Tibial artery (tissue), 4 donors: Measurements from ENCODE around the gene PHLDB2.

Experiments used
- DNase-seq, 2 donors: peaks; one replicate each; pipeline ENCODE4 v3.0.0-alpha.2; 2019
- H3K27ac ChIP-seq, 2 donors: fragments of 200-600 bp; sonication (generic) in 1 of 2; 1 replicate in 1 of 2; 2 replicates in 1 of 2; pipeline ENCODE4 v1.5.1; 2018 to 2019; ENCODE audit warnings: mild to moderate bottlenecking in 1 of 2
- H3K27me3 ChIP-seq, 2 donors: fragments of 200-600 bp; sonication (generic) in 1 of 2; one replicate each; pipeline versions ENCODE4 v1.5.1 to v1.6.0; 2016 to 2019
- H3K36me3 ChIP-seq, 3 donors: fragments of 200-600 bp; sonication (generic) in 2 of 3; one replicate each; pipeline ENCODE4 v1.5.1; 2016 to 2019; ENCODE audit warnings: mild to moderate bottlenecking in 2 of 3
- H3K4me1 ChIP-seq, 4 donors: fragments of 200-600 bp; sonication (generic) in 2 of 4; 1 replicate in 3 of 4; 2 replicates in 1 of 4; pipeline ENCODE4 v1.5.1; 2016 to 2019
- H3K4me3 ChIP-seq, 2 donors: fragments of 200-600 bp; sonication (generic) in 1 of 2; 1 replicate in 1 of 2; 2 replicates in 1 of 2; pipeline ENCODE4 v1.5.1; 2018 to 2019; ENCODE audit warnings: mild to moderate bottlenecking in 2 of 2
- H3K9me3 ChIP-seq, 3 donors: fragments of 200-600 bp; sonication (generic) in 1 of 3; one replicate each; pipeline ENCODE4 v1.5.1; 2016 to 2019
- CTCF ChIP-seq, 2 experiments: fragments of 200-600 bp in 1 of 2; fragments of 450-650 bp in 1 of 2; IDR thresholded peaks; one replicate each; pipeline ENCODE4 v1.5.1; 2017 to 2019; ENCODE audit warnings: antibody characterized with exemption in 2 of 2, mild to moderate bottlenecking in 1 of 2, moderate library complexity in 1 of 2
- intact Hi-C: fragments of 100-400 bp; cut with DNase I; formaldehyde crosslinking; loops from one replicate; pipeline ENCODE4 v1.15.0; 2023; ENCODE audit warnings: low total_unique reads

The PHLDB2 gene

GRCh38 chr3:112019716-112020115, 160.7 kb downstream of the PHLDB2 start:
- Histone ChIP-seq H3K27me3 (no peaks in the 10 kb centered on the region), H3K9me3 (no peaks in the 10 kb centered on the region), H3K36me3 (no peaks in the 10 kb centered on the region), H3K4me3 (no peak overlapping the region), H3K4me1 (no peaks in the 10 kb centered on the region), H3K27ac (no peak overlapping the region)
- intact Hi-C loops: no loop called here
- DNase-seq: no peak
- TF ChIP-seq CTCF (IDR thresholded peaks at IDR 0.05): no peak

GRCh38 chr3:112020674-112021085, 161.6 kb downstream of the PHLDB2 start:
- TF ChIP-seq CTCF (IDR thresholded peaks at IDR 0.05): no peak
- intact Hi-C loops: no loop called here
- no peaks in the 10 kb centered on the region for H3K27me3 ChIP-seq
- H3K36me3 ChIP-seq: no peaks in the 10 kb centered on the region
- H3K4me3 ChIP-seq: no peak overlapping the region
- no peak for DNase-seq
- H3K9me3 ChIP-seq: no peaks in the 10 kb centered on the region
- H3K4me1 ChIP-seq: no peaks in the 10 kb centered on the region
- H3K27ac ChIP-seq: no peak overlapping the region
